Activated T-cell treated with anti-CD3 and anti-CD28 coated beads, Interleukin-2, amount 50 U/mL, for 48 hours (primary cell): Measurements from ENCODE around the gene AXIN1.
"Not testable (repeated sequence)": the region's sequence is repeated elsewhere in the genome, so short reads cannot be mapped to it uniquely, and the experiment has no call there.

Source experiments
- DNase-seq, 2 experiments: peaks; one replicate each; pipeline ENCODE4 v3.0.0-alpha.2; 2020

Gene AXIN1

DNA sequence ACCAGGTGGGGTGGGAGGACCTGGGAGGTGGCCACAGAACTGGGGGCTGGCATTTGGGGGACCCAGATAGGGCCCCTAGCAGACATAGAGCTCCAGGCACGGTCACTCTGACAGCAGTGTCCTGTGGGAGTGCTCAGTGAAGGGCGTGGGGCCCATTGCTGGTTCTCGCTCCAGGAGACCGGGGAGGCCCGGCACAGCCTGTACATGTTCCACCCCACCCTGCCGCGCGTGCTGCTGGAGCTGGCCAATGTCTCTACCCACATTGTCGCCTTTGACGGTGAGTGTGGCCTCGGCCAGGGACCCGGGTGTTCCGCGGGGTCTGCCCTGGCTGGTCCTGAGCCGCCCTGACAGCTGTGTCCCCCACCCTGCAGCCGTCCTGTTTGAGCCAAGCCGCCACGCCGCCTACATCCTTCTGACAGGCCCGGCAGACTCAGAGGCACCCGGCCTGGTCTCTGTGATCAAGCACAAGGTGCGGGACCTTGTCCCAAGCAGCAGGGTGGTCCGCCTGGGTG lies 88.0 kb downstream of the AXIN1 start:
- DNase-seq: no peak

DNA sequence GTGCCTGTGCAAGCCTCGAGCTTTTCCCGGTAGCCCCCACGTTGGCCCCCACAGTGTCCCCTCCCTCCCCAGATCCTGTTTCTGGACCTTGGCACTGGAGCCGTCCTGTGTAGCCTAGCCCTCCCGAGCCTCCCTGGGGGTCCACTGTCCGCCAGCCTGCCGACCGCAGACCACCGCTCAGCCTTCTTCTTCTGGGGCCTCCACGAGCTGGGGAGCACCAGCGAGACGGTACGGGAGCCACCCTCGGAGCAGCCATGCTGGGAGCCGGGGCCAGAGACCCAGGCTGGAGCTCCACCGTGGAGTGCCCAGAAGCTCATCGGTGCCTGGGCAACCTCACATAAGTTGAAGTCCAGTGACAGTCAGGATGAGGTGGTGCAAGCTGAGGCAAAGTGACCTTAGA lies 88.6 kb downstream of the AXIN1 start:
- no peak for DNase-seq

DNA sequence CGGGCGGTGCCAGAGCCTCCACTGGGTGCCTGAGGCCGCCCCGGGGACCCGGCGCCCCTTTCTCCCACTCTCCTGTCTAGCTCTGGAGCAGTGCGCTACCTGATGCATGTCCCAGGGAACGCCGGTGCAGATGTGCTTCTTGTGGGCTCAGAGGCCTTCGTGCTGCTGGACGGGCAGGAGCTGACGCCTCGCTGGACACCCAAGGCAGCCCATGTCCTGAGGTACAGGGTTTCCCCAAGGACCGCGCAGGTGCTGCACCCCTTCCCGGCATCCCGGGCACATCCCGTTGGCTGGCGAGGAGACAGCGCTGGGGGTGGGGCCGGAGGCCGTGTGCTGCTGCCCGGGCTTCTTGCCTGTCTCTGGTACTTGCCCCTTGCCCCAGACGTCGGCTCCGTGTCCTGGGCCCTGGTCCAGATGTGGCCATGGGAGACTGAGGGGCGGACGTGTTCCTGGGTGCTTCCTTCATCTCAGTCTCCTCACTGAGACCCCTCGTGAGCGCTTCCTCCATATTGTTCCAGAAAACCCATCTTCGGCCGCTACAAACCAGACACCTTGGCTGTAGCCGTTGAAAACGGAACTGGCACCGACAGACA lies 89.2 kb downstream of the AXIN1 start:
- no peak for DNase-seq

DNA sequence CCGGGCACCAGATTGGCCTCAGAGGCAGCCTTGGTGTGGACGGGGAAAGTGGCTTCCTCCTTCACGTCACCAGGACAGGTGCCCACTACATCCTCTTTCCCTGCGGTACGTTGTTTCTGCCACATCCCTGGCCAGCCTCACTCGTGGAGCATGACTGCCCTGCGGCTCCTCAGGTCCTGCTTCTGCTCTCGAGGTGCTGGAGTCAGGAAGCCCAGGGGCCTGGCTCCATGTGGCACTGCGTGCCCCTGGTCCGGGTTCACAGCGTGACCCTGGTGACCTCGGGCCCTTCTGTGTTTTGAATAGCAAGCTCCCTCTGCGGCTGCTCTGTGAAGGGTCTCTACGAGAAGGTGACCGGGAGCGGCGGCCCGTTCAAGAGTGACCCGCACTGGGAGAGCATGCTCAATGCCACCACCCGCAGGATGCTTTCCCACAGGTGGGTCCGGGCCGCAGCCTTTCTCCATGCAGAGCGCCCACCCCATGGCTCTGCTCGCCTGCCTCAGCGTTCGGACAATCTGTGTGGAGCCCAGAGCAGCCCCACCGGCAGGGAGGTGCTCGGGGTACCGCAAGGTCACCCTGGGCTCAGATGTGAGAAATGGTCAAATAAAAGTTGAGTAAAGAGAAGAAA lies 90.3 kb downstream of the AXIN1 start:
- DNase-seq: no peak

DNA sequence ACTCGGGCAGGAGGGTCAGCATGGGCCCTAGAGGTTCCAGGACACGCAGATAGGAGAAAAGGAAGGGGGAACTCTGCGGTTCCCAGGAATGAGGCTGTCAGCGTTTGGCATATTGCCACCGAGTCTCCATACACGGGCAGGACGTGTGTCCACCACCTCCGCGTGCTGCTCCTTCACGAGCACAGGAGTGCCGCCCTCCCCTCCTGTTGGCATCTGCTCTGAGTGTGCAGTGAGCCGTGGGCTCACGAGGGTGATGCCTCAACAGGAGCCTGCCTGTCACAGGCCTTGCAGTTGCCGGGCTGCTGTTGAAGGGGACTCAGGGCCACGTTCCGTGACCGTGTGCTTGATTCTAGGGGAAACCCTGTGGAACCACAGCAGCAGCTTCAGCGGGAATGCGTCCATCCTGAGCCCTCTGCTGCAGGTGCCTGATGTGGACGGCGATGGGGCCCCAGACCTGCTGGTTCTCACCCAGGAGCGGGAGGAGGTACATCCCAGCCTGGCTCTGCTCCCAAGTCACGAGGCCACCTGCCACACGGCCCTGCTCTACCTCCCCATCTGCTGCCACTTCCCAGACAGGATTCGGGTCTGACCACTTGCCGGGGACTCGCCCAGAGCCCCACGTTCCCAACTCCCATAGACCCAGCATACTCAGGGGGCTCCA lies 91.4 kb downstream of the AXIN1 start:
- DNase-seq: no peak

DNA sequence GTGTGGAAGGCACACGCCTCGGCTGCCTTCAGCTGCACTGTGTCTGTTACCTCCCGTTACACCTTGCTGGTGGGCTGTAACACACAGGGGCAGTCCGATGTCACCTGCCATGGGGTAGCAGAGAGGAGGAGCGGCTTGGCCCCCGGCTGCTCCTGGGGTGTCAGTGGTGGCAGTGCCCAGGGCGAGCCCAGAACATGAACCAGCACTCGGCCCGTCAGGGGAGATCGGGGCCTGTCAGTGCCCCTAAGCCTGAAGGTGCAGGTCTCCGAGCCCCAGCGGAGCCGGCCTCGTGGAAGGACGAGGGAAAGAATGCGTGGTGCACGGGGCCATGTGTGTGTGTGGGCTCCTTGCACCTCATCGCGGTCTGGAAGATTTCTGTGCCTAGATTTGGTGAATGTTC lies 92.2 kb downstream of the AXIN1 start:
- no peak for DNase-seq

DNA sequence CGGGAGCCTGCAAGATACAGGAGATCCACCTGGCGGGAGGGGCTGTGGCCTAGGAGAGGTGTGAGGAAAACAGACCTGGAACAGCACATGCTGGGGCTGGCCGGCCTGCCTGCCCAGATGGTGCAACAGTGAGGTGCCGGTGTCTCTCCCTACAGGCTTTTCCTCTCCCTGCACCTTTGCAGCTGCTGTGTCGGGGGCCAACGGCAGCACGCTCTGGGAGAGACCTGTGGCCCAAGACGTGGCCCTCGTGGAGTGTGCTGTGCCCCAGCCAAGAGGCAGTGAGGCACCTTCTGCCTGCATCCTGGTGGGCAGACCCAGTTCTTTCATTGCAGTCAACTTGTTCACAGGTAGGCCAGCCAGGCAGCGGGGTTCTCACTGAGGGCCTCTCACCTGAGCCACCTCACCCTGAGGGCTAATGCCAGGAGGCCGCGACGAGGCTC lies 92.7 kb downstream of the AXIN1 start:
- DNase-seq: no peak

DNA sequence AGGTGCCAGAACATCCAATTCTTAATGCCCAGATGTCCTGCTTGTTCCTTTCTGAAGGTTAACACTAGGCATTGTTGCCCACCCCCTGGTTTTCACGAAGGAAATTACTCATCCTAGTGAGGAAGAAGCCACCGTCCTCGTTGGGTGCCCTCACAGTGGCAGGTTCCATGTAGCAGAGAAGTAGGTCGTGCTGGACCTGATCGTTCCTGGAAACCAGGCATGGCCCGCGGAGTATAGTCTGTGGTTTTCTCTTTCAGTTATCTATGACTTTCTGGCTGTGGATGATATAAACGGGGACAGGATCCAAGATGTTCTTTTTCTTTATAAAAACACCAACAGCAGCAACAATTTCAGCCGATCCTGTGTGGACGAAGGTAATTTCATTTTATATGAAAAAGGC lies 93.3 kb downstream of the AXIN1 start:
- no peak for DNase-seq

DNA sequence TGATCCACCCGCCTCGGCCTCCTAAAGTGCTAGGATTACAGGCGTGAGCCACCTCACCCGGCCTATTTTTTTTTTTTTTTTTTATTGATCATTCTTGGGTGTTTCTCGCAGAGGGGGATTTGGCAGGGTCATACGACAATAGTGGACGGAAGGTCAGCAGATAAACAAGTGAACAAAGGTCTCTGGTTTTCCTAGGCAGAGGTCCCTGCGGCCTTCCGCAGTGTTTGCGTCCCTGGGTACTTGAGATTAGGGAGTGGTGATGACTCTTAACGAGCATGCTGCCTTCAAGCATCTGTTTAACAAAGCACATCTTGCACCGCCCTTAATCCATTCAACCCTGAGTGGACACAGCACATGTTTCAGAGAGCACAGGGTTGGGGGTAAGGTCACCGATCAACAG lies 94.4 kb downstream of the AXIN1 start:
- DNase-seq: not testable (repeated sequence)

DNA sequence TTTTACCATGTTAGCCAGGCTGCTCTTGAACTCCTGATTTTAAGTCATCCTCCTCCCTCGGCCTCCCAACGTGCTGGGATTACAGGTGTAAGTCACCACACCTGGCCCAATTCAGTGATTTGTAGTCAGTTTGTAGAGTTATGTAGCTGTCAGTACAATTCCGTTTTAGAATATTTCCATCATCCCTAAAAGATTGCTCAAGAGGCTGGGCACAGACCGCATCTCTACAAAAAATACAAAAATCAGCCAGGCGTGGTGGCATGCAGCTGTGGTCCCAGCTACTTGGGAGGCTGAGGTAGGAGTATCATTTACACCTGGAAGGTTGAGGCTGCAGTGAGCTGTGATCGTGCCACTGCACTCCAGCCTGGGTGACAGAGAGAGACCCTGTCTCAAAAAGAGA lies 97.3 kb downstream of the AXIN1 start:
- no peak for DNase-seq

DNA sequence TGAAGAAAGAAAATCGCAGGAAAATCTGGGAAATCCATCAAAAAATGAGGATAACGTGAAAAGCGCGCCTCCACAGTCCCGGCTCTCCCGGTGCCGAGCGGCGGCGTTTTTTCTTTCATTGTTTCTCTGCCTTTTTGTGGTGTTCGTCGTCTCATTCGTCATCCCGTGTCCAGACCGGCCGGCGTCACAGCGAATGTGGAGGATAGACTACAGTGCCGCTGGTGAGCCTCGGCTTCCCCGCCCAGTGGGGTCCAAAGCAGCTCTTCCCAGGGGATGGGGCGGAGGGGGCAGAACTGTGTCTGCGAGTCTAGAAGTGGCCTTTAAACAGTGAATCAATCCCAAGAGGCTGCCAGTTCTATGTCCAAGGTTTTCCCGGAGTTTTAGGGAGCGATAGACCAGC lies 98.1 kb downstream of the AXIN1 start:
- DNase-seq: no peak

DNA sequence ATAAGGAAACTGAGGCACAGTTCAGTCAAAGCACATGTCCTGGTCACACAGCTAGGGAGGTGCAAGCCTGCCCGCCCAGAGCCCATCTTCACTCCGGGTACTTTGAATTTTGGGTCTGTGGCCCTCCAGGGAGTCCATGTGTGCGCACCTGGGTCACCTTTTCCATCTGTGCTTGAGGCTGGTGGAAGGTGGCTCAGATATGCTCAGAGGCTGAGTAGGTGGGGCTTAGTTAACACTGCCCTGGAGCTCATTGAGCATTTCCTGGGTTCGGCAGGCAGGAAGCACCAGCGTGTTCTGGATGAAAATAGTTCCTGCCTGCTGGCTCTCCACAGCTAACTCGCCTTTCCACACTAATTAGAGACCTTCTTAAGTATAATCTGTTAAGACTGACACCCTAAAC lies 98.7 kb downstream of the AXIN1 start:
- no peak for DNase-seq

DNA sequence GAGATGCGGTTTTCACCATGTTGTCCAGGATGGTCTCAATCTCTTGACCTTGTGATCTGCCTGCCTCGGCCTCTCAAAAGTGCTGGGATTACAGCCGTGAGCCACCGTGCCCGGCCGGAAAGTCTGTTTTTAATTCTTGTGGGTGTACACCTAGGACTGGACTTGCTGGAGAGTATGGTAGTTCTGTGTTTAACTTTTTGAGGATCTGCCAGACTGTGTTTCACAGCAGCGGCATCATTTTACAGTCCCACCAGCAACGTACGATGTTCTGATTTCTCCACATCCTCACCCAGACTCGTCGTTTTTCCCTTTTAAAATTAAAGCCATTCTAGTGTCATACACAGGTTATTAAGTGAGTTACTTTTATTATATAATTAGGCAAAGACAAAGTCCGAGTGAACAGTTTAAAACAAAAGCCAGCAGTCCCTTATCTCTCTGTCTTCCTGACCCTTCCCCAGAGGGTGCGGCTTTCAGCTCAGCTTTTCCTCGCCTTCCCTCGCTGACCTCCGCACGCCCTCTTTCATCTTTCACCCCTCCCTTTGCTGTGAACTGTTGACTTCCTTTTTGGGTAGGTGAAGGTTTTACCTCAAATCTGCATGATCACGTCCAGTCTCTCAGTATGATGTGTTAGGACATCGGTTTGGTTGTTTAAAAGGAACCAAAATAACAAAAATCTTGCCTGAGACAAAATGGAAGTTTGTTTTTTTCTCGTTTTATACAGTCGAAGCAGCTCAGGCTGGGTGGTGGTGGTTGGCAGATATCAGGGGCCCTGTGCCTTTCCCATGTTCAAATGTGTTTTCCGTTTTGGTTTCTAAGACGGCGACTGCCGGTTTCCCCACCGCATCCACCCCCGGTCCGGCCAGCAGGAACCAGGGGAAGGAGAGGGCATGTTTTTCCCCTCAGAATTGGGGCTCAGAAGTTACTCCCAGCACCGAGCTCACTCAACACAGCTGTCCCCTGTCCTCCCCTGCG lies 99.9 kb downstream of the AXIN1 start:
- DNase-seq: peak; percentile 49

DNA sequence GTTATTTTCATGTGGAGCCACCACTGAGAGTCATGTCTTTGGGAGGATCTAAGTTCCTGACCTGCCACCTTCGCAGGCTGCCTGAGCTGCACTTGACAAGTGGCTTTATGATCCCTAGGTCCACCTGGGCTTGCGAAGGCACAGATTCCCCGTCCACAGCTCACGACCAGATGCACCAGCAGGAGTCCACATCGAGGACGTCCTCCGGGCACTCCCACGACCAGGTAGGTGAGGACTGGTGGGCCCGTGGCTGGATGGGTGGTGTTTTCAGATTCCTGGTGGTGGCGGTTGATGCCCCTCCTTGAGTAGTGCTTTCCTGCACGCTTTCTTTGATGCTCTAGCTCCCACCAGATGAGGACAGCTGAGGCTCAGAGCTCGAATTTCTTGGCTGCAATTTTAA lies 103.1 kb downstream of the AXIN1 start:
- no peak for DNase-seq

DNA sequence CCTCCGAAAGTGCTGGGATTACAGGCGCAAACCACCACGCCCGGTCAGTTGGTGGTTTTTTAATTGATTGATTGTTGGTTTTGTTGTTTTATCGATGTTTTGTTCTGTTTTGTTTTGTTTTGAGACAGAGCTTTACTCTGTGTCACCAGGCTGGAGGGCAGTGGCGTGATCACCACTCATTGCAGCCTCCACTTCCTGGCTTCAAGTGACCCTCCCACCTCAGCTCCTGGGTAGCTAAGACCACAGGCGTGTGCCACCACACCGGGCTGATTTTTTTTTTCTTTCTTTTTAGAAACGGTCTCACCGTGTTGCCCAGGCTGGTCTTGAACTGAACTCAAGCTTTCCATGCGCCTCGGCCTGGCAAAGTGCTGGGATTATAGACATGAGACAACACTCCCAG lies 105.5 kb downstream of the AXIN1 start:
- no peak for DNase-seq

DNA sequence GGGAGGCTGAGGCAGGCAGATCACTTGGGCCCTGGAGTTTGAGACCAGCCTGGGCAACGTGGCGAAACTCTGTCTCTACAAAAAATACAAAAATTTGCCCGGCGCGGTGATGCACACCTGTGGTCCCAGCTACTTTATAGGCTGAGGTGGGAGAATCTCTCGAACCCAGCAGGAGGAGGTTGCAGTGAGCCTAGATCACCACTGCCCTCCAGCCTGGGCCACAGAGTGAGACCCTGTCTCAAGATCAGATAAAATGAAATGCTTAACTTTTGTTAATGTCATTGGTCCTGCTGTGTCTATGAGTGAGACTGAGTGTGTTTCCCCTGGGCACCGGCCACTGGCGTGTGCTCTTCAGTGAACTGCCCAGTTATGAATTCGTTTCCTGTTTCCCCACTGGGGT lies 107.4 kb downstream of the AXIN1 start:
- no peak for DNase-seq

DNA sequence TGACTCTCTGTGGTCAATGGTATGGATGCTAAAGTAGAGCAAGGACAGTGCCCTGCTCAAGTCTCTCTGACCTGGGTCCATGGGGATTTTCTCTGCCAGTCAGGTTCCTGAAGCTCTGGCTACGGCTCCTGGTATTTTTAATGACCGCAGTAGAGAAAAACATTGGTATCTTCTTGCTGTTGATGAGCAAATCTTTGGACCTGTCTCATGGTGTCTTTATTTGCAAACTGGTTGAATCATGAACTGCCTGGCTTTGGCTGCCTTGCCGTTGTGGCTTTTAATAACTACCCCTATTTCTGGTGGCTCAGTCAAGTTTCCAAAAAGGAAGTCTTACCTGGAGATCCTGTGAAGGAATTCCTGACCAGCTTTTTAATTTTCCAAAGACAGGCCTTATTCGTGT lies 109.2 kb downstream of the AXIN1 start:
- no peak for DNase-seq

DNA sequence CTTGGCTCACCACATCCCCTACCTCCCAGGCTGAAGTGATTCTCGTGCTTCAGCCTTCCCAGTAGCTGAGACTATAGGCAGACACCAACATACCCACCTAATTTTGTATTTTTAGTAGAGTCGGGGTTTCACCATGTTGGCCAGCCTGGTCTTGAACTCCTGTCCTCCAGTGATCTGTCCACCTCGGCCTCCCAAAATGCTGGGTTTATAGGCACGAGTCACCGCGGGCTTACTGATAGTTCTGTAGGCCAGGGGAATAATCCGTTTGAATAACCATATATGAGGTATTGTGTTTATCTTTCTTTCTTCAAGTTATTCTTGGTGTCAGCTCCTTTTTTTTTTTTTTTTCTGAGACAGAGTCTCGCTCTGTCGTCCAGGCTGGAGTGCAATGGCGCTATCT lies 110.2 kb downstream of the AXIN1 start:
- DNase-seq: no peak

DNA sequence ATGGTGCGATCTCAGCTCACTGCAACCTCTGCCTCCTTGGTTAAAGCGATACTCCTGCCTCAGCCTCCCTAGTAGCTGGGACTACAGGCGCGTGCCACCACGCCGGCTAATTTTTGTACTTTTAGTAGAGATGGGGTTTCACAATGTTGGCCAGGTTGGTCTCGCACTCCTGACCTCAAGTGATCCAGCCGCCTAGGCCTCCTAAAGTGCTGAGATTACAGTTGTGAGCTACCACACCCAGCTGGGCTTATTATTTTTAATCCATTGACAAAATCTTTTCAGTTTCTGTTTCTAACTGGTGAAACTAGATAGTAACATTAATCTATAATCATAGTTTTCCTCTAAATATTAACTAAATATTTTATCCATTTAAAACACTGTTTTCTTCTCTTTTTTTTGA lies 112.0 kb downstream of the AXIN1 start:
- DNase-seq: no peak

DNA sequence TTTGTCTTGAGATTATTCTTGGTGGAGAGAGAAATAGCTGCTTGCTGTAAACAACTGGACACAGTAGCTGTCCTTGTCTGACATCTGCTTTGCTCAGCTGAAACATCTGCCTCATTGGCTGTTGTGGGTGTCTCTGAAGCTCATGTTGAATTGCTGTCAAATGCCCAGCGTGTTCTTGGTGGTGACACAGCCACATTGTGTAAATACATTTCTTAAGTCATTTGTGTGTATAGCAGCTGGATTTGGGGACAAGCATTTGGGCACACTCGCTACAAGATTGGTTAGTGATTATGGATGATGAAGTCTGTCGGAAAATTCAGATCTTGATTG lies 112.6 kb downstream of the AXIN1 start:
- no peak for DNase-seq
